Activated effector memory CD4-positive, alpha-beta T cell treated with Interleukin-2 at 50 U/mL for 16 hours (primary cell): ENCODE results near the gene ISL2.

ENCODE experiments used
- DNase-seq: peaks from one replicate; pipeline ENCODE4 v3.0.0-alpha.2; 2020

The ISL2 gene

GRCh38 chr15:76328106-76328696 is 8.4 kb upstream of the ISL2 start:
- no peak for DNase-seq

- no peak for DNase-seq
These were observed 7.6 kb upstream of the ISL2 start for GRCh38 chr15:76328958-76329357.

GRCh38 chr15:76330080-76330680 is 6.4 kb upstream of the ISL2 start:
- DNase-seq: no peak

GRCh38 chr15:76332796-76333195 is 3.8 kb upstream of the ISL2 start:
- no peak for DNase-seq

GRCh38 chr15:76333309-76333708 is 3.3 kb upstream of the ISL2 start:
- DNase-seq: no peak

- DNase-seq: no peak
These were observed 2.7 kb upstream of the ISL2 start for GRCh38 chr15:76333720-76334437.

GRCh38 chr15:76334438-76335306 is 1.9 kb upstream of the ISL2 start:
- no peak for DNase-seq

GRCh38 chr15:76335307-76336253 is 993 bp upstream of the ISL2 start:
- no peak for DNase-seq

- no peak for DNase-seq
These were observed 604 bp downstream of the ISL2 start for GRCh38 chr15:76337059-76337695.

- DNase-seq: no peak
These were observed 1.3 kb downstream of the ISL2 start for GRCh38 chr15:76337696-76338485.

GRCh38 chr15:76338486-76339304 is 2.1 kb downstream of the ISL2 start:
- no peak for DNase-seq

- no peak for DNase-seq
These were observed 3.0 kb downstream of the ISL2 start for GRCh38 chr15:76339305-76340197.

GRCh38 chr15:76340198-76340802 is 3.7 kb downstream of the ISL2 start:
- no peak for DNase-seq

GRCh38 chr15:76340803-76341365 is 4.3 kb downstream of the ISL2 start:
- no peak for DNase-seq

- DNase-seq: no peak
These were observed 4.9 kb downstream of the ISL2 start for GRCh38 chr15:76341366-76342057.

GRCh38 chr15:76342058-76342381 is 5.4 kb downstream of the ISL2 start:
- DNase-seq: no peak

GRCh38 chr15:76342382-76343201 is 6.0 kb downstream of the ISL2 start:
- DNase-seq: no peak
